ENCODE results near the gene RASSF4.

DNA sequence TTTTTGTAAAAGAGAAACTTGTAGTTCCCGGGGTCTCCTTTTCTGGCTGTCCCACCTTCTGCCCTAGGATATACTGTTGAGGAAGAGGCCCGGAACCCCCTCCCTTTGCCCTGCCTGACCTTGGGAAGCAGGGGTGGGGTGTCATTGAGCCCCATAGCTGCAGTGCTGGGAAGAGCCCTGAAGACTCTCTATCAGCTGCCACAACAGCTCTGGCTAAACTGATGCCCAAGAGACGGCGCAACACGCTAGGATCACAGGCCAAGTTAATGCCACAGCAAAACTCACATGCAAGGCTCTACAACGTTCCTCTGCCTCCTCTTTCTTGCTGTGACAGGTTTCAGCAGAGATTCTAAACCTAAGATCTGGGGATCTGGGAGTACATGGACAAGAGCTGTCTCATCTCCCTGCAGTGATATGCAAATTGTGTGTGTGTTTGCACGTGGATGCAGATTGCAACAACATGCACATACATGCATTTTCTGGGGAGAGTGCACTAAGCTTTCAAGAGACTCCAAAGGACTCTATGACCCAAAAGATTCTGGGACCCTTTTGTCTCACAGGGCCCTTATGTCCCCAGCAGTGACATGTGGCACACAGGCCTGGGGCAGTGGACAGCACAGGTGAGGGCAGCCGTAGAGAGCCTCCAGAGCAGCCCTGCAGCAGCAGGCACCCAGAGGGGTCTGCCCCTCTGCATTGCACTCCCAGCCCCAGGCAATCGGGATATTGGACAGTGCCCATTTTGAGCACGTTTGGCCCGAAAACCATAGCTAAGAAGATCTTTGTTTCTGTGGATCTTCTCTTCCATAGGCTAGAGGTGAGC lies 2.5 kb downstream of the RASSF4 start:
- no peak for TF ChIP-seq EZH2 (IDR thresholded peaks at IDR 0.05; ENCODE audit: insufficient read depth, poor library complexity, severe bottlenecking)
- no peak for TF ChIP-seq EZH2phosphoT487 (IDR thresholded peaks at IDR 0.05; ENCODE audit: insufficient read depth, low read depth)
